Astrocyte of the cerebellum (primary cell): ENCODE results near the gene ZFP69.

Source experiments
- DNase-seq: peaks from one replicate; pipeline ENCODE4 v3.0.0-alpha.2; 2011; ENCODE audit warnings: low read depth
- H3K4me3 ChIP-seq: 2 replicates; pipeline ENCODE4 v1.5.1; 2011; ENCODE audit warnings: mild to moderate bottlenecking, low read depth, low read length, moderate library complexity
- CTCF ChIP-seq: IDR thresholded peaks from 2 replicates; pipeline ENCODE4 v1.5.1; 2012; ENCODE audit warnings: low read length, low read depth, moderate library complexity, mild to moderate bottlenecking; ENCODE audit errors: missing control alignments
- in situ Hi-C: cut with HindIII; loops from 2 replicates; pipeline ENCODE4 v1.10.0; 2017; ENCODE audit warnings: low sequenced_read_pairs

ZFP69 gene

DNA sequence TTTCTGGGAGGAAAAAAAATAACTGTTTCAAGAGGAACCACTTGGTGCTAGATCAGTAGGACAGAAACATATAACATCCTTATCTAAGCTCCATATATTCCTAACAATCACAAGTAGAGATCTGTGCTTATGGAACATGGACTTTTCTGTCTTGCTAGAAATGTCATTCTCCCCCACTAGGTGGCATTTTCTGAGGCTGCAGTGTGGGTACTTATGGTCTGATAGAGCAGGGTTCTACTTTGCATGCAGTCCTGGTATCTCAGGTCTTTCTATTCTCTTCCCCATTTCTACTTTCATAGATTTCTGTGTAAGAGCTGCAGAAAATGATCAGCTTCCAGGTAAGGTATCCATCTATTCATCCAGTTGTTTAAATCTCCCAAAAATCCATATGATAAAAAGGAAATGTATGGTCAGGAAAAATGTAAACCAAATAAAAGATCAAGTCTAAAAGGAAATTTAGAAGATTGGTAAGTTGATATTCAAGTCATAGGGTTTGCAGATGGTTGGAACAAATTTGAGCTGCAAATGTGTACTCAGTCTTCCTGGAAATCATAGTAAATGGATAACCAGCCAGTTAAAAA is 55.8 kb downstream of the ZFP69 start:
- no peak for DNase-seq
- peak; percentile 65 for TF ChIP-seq CTCF
- no peak overlapping the region for H3K4me3 ChIP-seq
- in situ Hi-C loops: no loop called here

- in situ Hi-C loops: no loop called here
- no peak for TF ChIP-seq CTCF
- no peak for DNase-seq
- H3K4me3 ChIP-seq: no peak overlapping the region
These were observed 57.5 kb downstream of the ZFP69 start for GRCh38 chr1:40534589-40534988.

- no peak for TF ChIP-seq CTCF
- in situ Hi-C loops: no loop called here
- no peak overlapping the region for H3K4me3 ChIP-seq
- DNase-seq: no peak
These were observed 58.6 kb downstream of the ZFP69 start for GRCh38 chr1:40535732-40536131.

DNA sequence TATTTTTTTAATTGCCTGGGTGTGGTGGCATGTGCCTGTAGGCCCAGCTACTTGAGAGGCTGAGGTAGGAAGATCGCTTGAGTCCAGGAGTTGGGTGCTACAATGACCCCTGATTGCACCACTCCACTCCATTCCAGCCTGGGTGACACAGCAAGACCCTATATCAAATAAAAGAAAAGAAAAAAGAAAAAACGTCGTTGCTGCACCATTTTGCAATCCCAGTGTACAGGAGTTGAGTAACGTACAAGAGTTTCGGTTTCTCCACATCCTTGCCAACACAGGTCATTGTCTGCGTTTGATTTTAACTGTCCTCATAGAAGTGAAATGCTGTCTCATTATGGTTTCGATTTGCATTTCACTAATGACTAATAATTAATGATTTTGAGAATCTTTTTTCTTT is 62.2 kb downstream of the ZFP69 start:
- H3K4me3 ChIP-seq: no peak overlapping the region
- no peak for DNase-seq
- no peak for TF ChIP-seq CTCF
- in situ Hi-C loops: no loop called here
